ENCODE measurements around the gene HAGHL. TPM values are rescaled to one million over a fixed set of nuclear protein-coding genes. Genes with fewer than 3 reads are reported as not detected.

The HAGHL gene
- total and polyA plus RNA-seq, 10 donors = 7.7 to 75.8 (median 20.3) TPM

GRCh38 chr16:678858-679813 is 47.8 kb upstream of the HAGHL start:
- peaks cover 33 to 83% (median 69%) of the 10 kb centered on the region in 6 donors for H3K4me1 ChIP-seq
- intact Hi-C loops (cut with DNase I; ENCODE audit: low total_unique reads) = no loop called here
- TF ChIP-seq POLR2AphosphoS5 (IDR thresholded peaks at IDR 0.05) = peak in 2 of 3 donors; percentile 2 to 47
- no peak for TF ChIP-seq POLR2A (IDR thresholded peaks at IDR 0.05)
- TF ChIP-seq CTCF (IDR thresholded peaks at IDR 0.05 in 8 of 11, conservative IDR thresholded peaks at IDR 0.05 in 3 of 11) = no peak
- H3K4me3 ChIP-seq = peak overlapping the region; percentile 38 to 93 (median 66)
- WGBS, 5 donors = 22 to 80% (median 24%) methylated on average over 4 to 52 of the region's 52 CpGs
- peak; percentile 94 for DNase-seq
- H3K27me3 ChIP-seq (replicated peaks in 1 of 7) = peaks cover 0 to 39% (median 15%) of the 10 kb centered on the region in 7 donors
- H3K27ac ChIP-seq = peak overlapping the region in 7 of 8 donors; percentile 63 to 97 (median 94)
- no peaks in the 10 kb centered on the region for H3K9me3 ChIP-seq
- peaks cover 0 to 28% (median 17%) of the 10 kb centered on the region in 6 donors for H3K36me3 ChIP-seq

GRCh38 chr16:679814-680624 is 46.9 kb upstream of the HAGHL start, which contains the start of gene STUB1:
Gene STUB1, plus strand, starts transcription at chr16:680410. Its CDS starts 116 bp downstream, at chr16:680526.
- Histone ChIP-seq H3K27ac (peak within 1 kb of the TSS; percentile 64 to 97 (median 92)), H3K36me3 (peaks cover 0 to 24% (median 17%) of the 10 kb centered on the region in 6 donors), H3K9me3 (no peaks in the 10 kb centered on the region), H3K4me3 (peak within 1 kb of the TSS; percentile 65 to 93 (median 76)), H3K27me3 (replicated peaks in 1 of 7) (peaks cover 0 to 31% (median 15%) of the 10 kb centered on the region in 7 donors), H3K4me1 (peaks cover 34 to 83% (median 69%) of the 10 kb centered on the region in 6 donors)
- intact Hi-C loops (cut with DNase I; ENCODE audit: low total_unique reads) = no loop called here
- 0 to 2% (median 2%) methylated on average over 29 to 91 of the region's 91 CpGs for WGBS, 5 donors
- TF ChIP-seq POLR2AphosphoS5 (IDR thresholded peaks at IDR 0.05) (peak; percentile 79 to 87 (median 80)), POLR2A (IDR thresholded peaks at IDR 0.05) (peak in 2 of 3 donors; percentile 24 to 40), CTCF (IDR thresholded peaks at IDR 0.05 in 8 of 11, conservative IDR thresholded peaks at IDR 0.05 in 3 of 11) (no peak)
- DNase-seq = peak; percentile 96

- no peaks in the 10 kb centered on the region for H3K9me3 ChIP-seq
- peaks cover 0 to 26% (median 10%) of the 10 kb centered on the region in 7 donors for H3K27me3 ChIP-seq (replicated peaks in 1 of 7)
- intact Hi-C loops (cut with DNase I; ENCODE audit: low total_unique reads) = no loop called here
- WGBS, 5 donors = 0 to 1% (median 0%) methylated on average over 5 to 38 of the region's 38 CpGs
- peak overlapping the region; percentile 65 to 93 (median 76) for H3K4me3 ChIP-seq
- no peak for DNase-seq
- H3K27ac ChIP-seq = peak overlapping the region; percentile 64 to 97 (median 92)
- no peak for TF ChIP-seq POLR2AphosphoS5 (IDR thresholded peaks at IDR 0.05)
- no peak for TF ChIP-seq POLR2A (IDR thresholded peaks at IDR 0.05)
- TF ChIP-seq CTCF (IDR thresholded peaks at IDR 0.05 in 8 of 11, conservative IDR thresholded peaks at IDR 0.05 in 3 of 11) = no peak
- peaks cover 34 to 83% (median 69%) of the 10 kb centered on the region in 6 donors for H3K4me1 ChIP-seq
- H3K36me3 ChIP-seq = peaks cover 0 to 30% (median 17%) of the 10 kb centered on the region in 6 donors
These were observed 46.3 kb upstream of the HAGHL start for GRCh38 chr16:680625-680945.

Measured in spleen (tissue), 11 donors.